SKM-1 treated with dmso at 0.1 percent for 144 hours (cell line): ENCODE measurements around the gene TMEM50A.
"Not testable (repeated sequence)": the region's sequence is repeated elsewhere in the genome, so short reads cannot be mapped to it uniquely, and the experiment has no call there.

Experiments used
- DNase-seq: peaks from one replicate; lab custom pipeline; 2025; ENCODE audit not compliant: unreplicated experiment; lab: John Stamatoyannopoulos, UW

TMEM50A gene

DNA sequence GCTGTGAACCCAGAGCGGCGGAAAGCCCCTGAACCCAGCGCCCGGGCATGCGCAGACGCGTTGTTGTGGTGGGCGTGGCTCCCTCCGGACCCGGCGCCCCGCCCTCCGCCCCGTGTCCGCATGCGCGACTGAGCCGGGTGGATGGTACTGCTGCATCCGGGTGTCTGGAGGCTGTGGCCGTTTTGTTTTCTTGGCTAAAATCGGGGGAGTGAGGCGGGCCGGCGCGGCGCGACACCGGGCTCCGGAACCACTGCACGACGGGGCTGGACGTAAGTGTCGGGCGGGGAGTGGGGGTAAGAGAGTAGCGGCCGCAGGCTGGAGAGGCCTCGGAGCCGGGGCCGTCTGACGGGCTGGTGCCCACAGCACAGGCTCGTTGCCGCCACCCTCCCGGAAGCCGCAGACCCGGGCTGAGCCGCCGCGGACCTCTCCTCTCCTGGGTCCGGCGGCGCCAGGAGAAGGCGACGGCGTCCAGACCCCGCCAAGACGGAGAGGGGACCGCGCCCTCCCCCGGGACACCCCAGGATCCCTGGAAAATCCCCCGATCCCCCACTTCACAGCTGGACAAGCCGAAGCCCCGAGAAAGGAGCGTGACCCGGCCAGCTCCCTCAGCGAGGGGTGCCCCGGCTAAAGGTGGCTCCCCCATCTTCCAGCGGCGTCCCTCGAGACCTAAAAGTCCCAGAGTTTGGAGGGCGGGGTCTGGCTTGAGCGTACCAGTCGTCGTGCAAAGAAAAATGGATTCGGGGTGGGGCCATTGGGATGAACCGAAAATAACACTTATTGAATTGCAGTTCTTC is at the start of gene TMEM50A:
Gene TMEM50A, plus strand, starts transcription at position 147 of the 794 bp plus-strand sequence. CDS start 2,153 bp downstream, outside the sequence.
- DNase-seq, result peak; percentile 76

DNA sequence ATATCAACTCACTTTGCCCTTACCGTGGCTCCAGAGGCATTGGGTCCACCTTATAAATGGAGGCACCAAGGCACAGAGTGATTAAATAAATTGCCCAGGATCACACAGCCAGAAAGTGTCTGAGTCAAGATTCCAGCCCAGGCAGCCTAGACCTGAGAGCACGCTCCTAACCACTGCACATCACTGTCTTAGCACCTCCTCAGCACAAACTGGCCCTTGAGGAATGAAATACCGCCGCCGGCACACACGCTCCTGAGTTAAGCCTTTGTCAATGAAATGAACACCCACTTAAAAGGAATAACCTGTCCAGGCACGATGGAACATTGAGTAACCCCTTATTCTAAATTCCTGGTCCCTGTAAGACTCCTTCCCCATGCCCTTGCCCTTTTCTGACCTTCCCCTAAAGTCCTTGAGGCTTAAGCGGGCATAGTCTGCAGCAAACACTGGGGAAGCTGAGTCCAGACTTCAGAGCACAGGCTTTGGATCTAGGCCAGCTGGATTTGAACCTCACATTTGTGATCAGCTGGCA is 49.5 kb upstream of the TMEM50A start:
- DNase-seq, result not testable (repeated sequence)

DNA sequence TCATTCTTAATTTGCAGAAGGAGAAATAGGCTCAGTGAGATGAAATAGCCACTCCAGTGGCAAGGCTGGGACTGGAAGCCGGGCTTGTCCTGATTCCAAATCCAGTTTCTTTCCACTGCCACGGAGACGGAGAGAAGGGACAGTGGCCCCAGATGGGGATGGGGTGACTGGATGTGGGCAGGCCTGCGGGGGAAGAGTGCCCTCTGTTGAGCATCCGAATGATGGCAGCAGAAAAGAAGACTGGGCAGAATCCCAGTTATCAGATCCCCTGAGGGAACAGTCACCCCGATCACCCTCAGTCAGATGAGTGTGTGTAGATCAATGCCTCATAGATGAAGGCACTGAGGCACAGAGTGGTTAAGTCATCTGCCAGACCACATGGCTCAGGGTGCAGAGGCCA is 48.1 kb upstream of the TMEM50A start:
- DNase-seq, result peak; percentile 2

DNA sequence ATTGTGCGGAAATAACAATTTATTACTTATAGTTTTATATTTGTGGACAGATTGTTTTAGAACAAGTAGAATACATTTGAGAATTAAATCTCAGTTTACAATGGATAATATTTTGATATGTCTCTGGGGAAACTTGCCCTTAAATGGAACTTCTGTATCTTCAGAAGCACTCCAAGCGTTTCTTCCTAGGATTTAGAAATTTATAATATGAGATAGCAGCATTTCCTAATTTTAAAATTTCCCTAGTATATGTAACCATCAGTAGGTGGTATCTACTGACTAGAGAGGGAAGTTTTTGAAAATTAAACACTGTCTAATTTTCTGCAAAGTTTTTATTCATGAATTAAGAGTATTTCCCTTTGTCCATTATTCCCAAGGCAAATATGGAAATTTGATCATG is 44.7 kb upstream of the TMEM50A start:
- not testable (repeated sequence) for DNase-seq

DNA sequence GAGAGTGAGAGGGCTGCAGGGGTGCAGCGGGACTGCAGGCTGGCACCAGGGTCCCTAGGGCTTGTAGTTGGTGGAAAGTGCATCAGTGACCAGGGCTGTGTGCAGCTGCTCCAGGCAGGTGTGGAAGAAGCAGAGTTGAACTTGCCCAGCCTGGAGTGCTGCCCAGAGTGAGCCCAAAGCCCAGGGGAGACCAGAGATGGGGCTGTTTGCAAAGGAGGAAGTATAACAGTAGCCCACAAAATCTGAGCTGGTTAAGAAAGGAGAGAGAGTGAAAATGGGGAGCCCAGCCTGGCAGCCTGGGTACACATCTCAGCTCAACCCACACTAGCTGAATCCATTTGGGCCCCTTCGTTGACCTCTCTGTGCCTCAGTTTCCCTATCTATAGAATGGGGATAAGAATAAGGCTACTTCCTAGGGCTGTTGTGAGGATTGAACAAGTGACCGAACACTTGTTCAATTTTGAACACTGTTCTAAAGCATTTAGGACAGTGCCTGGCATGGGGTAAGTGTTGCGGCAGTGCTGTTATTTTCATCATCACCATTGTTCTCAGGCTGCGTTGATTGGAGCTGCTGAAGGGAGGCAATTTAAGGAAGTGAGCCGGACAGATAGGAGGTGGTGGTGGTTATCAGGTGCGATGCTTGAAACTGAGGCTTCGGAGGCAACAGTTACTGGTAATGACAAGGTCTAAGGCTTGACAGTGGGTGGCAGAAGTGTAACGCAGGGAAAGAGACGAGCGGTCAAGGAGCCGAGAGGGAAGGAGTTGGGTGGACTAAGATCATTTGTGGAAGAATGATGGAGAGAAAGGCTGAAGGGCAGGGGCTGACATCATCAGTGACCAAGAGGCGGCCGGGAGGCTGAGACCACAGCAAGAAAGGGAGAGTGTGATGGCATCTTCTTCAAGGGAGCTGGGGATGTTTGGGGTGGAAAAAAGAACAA is 43.0 kb upstream of the TMEM50A start:
- not testable (repeated sequence) for DNase-seq

DNA sequence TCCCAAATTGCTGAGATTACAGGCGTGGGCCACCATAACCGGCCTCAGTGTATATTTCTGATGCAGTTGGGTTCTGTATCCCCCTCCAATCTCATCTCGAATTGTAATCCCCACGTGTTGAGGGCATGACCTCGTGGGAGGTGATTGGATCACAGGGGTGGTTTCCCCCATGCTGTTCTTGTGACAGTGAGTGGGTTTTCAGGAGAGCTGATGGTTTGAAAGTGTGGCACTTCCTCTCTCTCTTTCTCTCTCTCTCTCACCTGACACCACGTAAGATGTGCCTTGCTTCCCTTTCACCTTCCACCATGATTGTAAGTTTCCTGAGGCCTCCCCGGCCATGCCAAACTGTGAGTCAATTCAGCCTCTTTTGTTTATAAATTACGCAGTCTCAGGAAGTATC is 41.6 kb upstream of the TMEM50A start:
- not testable (repeated sequence) for DNase-seq

DNA sequence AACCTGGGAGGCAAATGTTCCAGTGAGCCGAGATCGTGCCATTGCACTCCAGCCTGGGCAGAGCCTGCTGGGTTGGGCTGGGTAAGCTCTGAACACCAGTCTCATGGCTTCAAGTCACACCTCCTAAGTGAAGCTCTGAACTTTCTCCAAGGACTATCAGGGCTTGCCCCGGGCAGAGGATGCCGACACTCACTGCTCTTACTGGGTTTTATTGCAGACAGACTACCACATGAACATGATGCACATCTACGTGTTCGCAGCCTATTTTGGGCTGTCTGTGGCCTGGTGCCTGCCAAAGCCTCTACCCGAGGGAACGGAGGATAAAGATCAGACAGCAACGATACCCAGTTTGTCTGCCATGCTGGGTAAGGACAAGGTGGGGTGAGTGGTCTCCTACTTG is 37.4 kb upstream of the TMEM50A start:
- not testable (repeated sequence) for DNase-seq

DNA sequence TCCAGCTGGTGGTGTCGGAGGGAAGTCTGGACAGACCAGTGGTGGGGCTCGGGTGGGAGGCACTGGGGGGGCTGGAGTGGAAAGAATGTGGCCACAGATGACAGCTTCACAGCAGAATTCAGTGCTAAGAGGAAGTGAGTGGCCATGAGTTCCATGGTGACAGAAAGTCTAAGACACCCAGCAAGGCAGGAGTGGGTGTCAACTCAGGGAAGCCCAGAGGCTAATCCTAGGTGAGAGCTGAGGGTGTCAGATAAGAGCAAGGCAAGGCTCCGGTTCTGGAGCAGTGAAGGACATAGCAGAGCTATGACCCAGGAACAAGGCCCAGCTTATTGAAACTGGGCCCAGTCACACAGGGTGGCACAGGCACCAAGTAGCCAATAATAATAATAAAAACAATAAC is 35.8 kb upstream of the TMEM50A start:
- not testable (repeated sequence) for DNase-seq

DNA sequence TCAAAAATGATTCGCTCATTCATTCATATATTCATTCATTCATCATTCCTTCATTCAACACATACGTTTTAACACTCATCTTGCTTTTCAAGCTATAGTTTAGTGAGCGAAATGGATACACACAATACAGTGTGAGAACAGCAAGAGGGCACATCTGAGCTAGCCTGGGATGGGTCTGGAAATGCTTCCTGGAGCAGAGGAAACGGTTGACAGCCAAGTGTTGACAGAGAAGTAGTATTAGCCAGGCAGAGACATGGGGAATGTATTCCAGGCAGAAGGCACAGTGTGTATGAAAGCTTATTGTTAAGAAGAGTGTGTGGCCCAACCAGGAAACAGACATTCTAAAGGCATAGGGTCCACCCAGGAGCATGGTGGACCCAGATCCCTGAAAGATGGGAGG is 33.2 kb upstream of the TMEM50A start:
- DNase-seq, result not testable (repeated sequence)

DNA sequence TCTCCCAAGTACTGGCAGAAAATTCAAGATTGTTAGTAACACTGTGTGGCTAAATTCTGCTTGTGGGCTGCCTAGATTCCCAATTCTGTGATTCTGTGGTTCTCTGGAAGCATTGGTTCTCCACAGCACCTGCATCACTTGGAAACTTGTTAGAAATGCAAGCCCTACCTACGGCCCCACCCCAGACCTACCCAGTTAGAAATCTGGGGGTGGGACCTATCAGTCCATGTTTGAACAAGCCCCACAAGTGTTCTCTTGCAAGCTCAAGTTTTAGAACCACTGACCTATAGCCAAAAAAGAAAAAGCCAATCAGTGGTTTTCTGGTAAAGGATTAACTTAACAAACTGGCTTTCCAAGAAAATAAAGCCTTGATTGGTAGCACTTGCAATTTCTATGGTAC is 30.0 kb upstream of the TMEM50A start:
- not testable (repeated sequence) for DNase-seq

DNA sequence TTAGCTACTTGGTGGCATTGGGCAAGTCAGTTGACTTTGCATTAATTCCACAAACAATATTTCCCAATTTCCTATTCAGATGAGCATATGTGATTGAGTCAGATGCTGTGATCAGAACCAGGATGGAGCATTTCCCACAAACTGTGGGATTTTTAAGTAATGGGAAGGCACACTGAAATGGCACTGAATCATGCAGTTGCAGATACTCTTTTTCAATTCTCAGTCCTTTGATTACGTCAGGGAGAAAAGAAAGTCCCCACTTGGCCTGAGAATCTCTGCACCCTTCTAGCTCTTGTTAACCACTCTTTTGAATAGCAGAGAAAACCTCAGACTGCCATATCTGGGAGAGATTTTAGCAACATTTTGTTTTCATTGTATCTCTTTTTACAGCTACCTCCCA is 29.0 kb upstream of the TMEM50A start:
- not testable (repeated sequence) for DNase-seq

DNA sequence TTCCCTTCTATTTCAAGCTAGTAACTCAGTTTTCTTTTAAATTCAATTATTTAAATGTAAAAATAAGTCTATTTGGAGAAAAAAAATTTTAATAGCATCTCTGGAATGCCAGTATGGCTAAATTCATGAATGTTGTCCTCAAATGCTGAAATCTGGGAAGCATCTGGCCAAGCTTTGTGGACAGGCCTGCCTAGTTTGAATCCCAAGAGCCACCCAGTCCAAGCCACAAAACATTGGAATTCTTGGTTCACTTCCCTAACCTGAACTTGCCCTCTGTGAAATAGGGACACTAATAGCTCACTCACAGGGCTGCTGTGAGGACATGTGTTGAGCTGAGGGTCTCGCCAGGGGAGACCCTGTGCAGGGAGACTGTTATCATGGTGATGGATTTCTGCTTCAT is 28.6 kb upstream of the TMEM50A start:
- DNase-seq, result not testable (repeated sequence)

DNA sequence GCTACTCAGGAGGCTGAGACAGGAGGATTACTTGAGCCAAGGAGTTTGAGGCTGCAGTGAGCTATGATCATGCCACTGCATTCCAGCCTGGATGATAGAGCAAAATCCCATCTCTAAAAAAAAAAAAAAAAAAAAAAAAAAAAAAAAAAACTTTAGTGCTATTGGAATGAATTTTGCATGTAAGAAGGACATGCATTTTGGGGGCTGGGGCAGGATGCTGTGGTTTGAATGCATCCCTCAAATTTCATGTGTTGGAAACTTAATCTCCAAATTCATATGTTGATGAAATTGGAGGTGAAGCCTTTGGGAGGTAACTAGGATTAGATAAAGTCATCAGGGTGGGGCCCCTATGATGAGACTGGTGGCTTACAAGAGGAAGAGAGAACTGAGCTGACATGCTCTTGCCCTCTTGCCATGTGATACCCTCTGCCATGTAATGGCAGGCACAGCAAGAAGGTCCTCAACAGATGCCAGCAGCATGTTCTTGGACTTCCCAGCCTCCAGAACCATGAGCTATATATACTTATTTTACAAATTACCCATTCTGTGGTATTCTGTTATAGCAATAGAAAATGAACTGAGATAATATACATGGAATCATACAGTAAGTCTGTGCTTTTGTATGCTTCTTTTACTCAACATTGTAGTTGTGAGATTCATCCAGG is 25.2 kb upstream of the TMEM50A start:
- not testable (repeated sequence) for DNase-seq

DNA sequence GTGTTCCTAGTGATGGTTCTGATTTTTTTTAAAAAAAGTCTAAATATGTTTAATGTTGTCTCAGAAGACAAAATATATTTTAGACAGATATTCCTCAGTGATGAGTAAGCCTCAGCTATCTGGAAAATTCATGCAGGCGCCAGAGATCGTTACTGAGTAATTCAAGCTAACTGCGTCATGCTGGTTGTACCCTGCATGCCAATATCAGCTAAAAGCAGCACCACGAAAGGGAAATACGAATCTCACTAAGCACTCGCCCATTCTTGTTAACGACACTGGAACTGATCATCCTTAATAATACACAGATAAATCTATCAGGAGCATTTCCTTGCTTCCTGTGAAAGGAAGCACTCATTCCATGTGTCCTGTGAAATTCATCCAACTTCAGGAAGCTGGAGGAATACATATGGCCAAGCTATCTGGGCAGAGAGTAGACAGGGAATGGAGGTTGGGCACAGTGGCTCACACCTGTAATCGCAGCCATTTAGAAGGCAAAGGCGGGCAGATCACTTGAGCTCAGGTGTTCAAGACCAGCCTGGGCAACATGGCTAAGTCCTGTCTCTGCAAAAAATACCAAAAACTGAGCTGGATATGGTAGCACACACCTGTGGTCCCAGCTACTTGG is 17.7 kb upstream of the TMEM50A start:
- not testable (repeated sequence) for DNase-seq

DNA sequence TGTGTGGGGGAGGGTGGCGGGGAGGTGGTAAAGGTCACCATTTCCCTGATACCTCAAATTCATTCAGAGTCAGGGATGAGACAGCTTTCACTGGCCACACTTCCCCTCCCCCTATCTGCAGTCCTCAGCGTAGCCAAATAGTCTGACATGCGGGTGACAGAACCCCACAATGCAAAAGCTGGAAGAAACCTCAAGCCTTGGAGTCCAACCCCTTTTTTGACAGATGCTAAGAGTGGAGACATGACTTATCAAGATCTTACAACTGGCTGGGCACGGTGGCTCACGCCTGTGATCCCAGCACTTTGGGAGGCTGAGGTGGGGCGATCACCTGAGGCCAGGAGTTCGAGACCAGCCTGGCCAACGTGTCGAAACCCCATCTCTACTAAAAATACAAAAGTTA is 16.0 kb upstream of the TMEM50A start:
- DNase-seq, result not testable (repeated sequence)

DNA sequence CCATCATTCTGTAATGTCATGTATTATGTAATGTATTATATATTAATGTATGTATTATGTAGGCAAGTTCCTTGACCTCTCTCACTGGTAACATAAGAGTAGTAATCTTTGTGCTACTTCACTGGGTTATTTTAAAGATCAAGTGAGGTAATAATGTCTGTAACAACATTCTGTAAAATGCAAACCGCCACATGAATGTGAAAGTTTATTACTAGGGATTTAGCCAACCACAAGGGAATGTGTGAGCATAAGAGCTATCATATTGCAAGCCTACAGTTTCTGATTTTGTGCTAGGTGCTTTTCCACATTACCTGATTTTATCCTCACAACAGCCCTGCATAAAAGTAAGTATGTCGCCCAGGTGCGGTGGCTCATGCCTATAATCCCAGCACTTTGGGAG is 13.7 kb upstream of the TMEM50A start:
- DNase-seq, result not testable (repeated sequence)

DNA sequence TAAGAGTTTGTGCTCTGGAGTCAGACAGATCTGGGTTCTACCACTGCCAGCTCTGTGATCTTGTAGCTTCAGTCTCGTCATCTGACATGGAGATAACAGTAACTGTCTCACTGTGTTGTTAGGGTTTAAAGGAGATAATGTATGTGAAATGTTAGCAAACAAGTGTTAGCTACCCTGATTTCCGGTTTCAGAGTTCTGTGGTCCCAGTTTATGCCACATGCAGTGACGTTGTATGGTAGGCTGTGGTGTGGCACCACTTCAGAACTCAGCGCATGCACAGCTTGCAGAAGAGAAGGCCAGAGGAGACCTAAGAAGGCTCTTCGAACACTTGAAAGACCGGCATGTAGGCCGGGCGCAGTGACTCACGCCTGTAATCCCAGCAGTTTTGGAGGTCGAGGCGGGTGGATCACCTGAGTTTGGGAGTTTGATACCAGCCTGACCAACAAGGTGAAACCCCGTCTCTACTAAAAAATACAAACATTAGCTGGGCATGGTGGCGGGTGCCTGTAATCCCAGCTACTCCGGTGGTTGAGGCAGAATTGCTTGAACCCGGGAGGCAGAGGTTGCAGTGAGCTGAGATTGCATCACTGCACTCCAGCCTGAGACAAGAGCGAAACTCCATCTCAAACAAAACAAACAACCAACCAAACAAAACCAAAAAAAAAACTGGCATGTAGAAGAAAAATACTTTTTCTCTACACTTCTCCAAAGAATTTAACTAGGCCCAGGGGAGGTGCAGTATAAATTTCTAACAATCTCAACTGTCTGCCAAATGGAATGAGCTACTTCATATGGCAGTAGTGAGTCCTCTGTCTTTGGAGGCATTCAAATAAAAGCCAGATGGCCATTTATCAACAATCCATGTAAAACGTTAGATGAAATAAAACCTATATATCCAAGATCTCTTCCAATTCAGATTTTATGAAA is 10.0 kb upstream of the TMEM50A start:
- DNase-seq, result not testable (repeated sequence)

DNA sequence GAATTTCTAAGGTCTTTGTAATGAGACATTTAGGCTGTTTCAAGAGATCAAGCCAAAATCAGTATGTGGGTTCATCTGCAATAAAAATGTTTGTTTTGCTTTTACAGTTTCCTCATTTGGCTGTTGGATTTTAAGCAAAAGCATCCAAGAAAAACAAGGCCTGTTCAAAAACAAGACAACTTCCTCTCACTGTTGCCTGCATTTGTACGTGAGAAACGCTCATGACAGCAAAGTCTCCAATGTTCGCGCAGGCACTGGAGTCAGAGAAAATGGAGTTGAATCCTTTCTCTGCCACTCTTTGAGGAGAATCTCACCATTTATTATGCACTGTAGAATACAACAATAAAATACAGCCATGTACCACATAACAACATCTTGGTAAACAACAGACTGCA is 9.3 kb upstream of the TMEM50A start:
- not testable (repeated sequence) for DNase-seq

DNA sequence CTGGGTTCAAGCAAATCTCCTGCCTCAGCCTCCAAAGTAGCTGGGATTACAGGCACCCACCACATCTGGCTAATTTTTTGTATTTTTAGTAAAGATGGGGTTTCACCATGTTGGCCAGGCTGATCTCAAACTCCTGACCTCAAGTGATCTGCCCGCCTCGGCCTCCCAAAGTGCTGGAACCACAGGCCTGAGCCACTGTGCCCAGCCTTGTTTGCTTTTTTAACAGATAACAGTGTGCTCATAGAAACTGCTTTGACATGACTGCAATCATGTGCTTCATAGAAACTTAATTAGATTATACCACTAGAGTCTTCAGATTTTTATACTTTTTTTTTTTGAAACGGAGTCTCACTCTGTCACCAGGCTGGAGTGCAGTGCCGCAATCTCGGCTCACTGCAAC is 8.8 kb upstream of the TMEM50A start:
- DNase-seq, result not testable (repeated sequence)
